Activated CD4-positive, alpha-beta T cell treated with anti-CD3 and anti-CD28 coated beads, Interleukin-2, amount 50 U/mL, for 48 hours (primary cell): Measurements from ENCODE around the gene IRF1.

Experiments
- DNase-seq, 2 experiments: peaks; one replicate each; pipeline ENCODE4 v3.0.0-alpha.2; 2020

Gene IRF1

GRCh38 chr5:132437604-132438266, 52.8 kb downstream of the IRF1 start:
- DNase-seq = peak; percentile 71 to 75

DNA sequence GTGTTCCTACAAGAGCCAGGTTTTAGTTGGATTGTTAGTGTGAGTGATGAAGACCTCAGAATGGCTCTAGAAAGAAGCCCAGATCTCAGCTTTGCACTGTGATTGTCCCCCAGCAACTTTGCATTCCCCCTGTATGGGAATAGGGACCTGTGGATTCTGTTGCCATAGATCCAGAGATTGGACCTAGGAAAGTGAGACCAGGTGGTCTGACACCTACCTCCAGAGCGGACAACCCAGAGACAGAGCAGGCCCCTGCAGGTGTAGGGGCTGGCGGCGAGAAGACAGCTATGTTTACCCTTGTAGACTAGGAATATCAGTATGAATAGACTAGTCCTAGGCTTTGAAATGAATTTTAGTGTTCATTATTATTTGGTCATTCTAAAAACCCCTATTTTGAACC, 53.6 kb downstream of the IRF1 start:
- peak in 1 of 2 experiments; percentile 3 for DNase-seq

- no peak for DNase-seq
Measured at GRCh38 chr5:132435886-132436285, 54.7 kb downstream of the IRF1 start.

GRCh38 chr5:132435447-132435846, 55.1 kb downstream of the IRF1 start:
- no peak for DNase-seq

DNA sequence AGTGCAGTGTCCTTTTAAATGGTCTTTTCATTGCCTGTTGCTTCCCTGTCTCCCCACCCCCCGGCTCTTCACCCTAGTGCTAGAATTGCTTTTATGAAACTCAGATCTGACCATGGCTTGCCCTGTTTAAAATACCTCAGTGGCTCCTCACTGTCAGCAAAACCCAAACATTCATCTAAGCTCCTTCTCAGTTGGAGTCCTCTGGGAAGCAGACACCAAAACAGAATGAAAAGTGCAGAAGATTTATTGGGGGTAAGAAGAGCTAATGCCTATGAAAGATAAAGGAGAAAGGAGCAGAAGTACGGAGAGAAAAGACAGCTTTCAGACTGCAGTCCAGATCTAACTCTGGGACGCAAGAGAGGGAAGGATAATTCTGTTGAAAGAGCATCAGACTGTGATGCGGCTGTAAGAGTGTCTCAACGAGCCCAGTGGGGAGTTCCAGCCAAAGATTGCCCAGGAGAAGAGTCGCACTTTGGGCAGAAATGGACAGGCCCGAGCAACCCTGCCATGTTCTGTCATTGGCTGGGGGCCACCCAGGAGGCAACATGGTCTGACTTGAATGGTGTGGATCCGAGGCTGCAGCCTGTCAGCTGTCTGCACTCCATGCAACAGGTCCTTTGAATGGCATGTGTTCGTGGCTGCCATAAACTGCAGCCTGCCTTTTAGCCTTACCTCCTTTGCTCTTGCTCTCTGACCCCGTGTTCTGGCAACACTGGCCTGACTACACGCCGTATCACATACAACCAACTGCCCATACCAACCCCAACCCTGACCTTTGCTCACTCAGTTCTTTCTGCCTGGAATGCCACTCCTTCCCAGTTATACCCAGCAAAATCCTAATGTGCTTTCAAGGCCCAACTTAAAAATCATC, 55.9 kb downstream of the IRF1 start:
- DNase-seq = no peak

- no peak for DNase-seq
Measured at GRCh38 chr5:132433141-132433540, 57.4 kb downstream of the IRF1 start.

GRCh38 chr5:132431632-132432031, 58.9 kb downstream of the IRF1 start:
- DNase-seq = no peak
